Keratinocyte (primary cell): ENCODE measurements around the gene MTA1. TPM values are rescaled to one million over a fixed set of nuclear protein-coding genes. Genes with fewer than 3 reads are reported as not detected.

Experiments
- DNase-seq: peaks from one replicate; pipeline ENCODE4 v3.0.0-alpha.2; 2011; ENCODE audit warnings: low read depth, missing footprints, low spot score
- FAIRE-seq: peaks from 2 replicates; lab custom pipeline; 2011; peaks lifted over from hg19 to GRCh38; lab: Jason Lieb, UNC
- H2AFZ ChIP-seq: 2 replicates; pipeline ENCODE4 v1.6.0; 2012; ENCODE audit warnings: low read length, control low read depth, inconsistent platforms; ENCODE audit not compliant: control insufficient read depth
- H3K27ac ChIP-seq: 2 replicates; pipeline ENCODE4 v1.5.1; 2011; ENCODE audit warnings: low read length; ENCODE audit not compliant: control insufficient read depth, insufficient read depth
- H3K27me3 ChIP-seq: 3 replicates; pipeline ENCODE4 v1.6.0; 2011; ENCODE audit warnings: low read length; ENCODE audit not compliant: control insufficient read depth, insufficient read depth; ENCODE audit errors: extremely low read depth
- H3K36me3 ChIP-seq, 2 experiments: 2 replicates in 1 of 2; 3 replicates in 1 of 2; pipeline ENCODE4 v1.5.1; 2011; ENCODE audit warnings: low read length in 2 of 2, mild to moderate bottlenecking in 1 of 2; ENCODE audit not compliant: control insufficient read depth in 2 of 2, insufficient read depth in 2 of 2; ENCODE audit errors: extremely low read depth in 1 of 2
- H3K4me1 ChIP-seq: 3 replicates; pipeline ENCODE4 v1.5.1; 2011; ENCODE audit warnings: low read length; ENCODE audit not compliant: control insufficient read depth, insufficient read depth; ENCODE audit errors: extremely low read depth
- H3K4me2 ChIP-seq: 3 replicates; pipeline ENCODE4 v1.6.0; 2011; ENCODE audit warnings: low read depth, low read length; ENCODE audit not compliant: control insufficient read depth, insufficient read depth; ENCODE audit errors: extremely low read depth
- H3K4me3 ChIP-seq, 3 experiments: fragments of 200-600 bp in 1 of 3; sonication (generic) in 1 of 3; 2 replicates in 2 of 3; 3 replicates in 1 of 3; pipeline ENCODE4 v1.5.1; 2011 to 2016; ENCODE audit warnings: low read length in 3 of 3, mild to moderate bottlenecking in 3 of 3, control low read depth in 2 of 3, inconsistent platforms in 1 of 3, low read depth in 1 of 3, mixed read lengths in 1 of 3, mixed run types in 1 of 3, moderate library complexity in 1 of 3; ENCODE audit not compliant: control insufficient read depth in 2 of 3, insufficient read depth in 2 of 3; ENCODE audit errors: extremely low read depth in 1 of 3
- H3K79me2 ChIP-seq: 2 replicates; pipeline ENCODE4 v1.6.0; 2012; ENCODE audit warnings: low read length; ENCODE audit not compliant: control insufficient read depth, insufficient read depth
- H3K9ac ChIP-seq: 3 replicates; pipeline ENCODE4 v1.6.0; 2011; ENCODE audit warnings: low read length; ENCODE audit not compliant: control insufficient read depth, insufficient read depth; ENCODE audit errors: extremely low read depth
- H3K9me1 ChIP-seq: 3 replicates; pipeline ENCODE4 v1.6.0; 2011; ENCODE audit warnings: low read length; ENCODE audit not compliant: control insufficient read depth, insufficient read depth; ENCODE audit errors: extremely low read depth
- H3K9me3 ChIP-seq: 2 replicates; pipeline ENCODE4 v1.5.1; 2012; ENCODE audit warnings: low read depth, low read length; ENCODE audit not compliant: control insufficient read depth
- H4K20me1 ChIP-seq: 3 replicates; pipeline ENCODE4 v1.6.0; 2011; ENCODE audit warnings: low read length; ENCODE audit not compliant: control insufficient read depth, insufficient read depth; ENCODE audit errors: extremely low read depth
- EZH2 ChIP-seq: IDR thresholded peaks from one replicate; pipeline ENCODE4 v1.6.1; 2012; ENCODE audit warnings: inconsistent platforms, mild to moderate bottlenecking, low read length, moderate library complexity
- dilution Hi-C: fragments of 300-500 bp; cut with MboI; formaldehyde crosslinking; loops from one replicate; pipeline ENCODE4 v1.7.0; 2020; ENCODE audit warnings: low sequenced_read_pairs; ENCODE audit not compliant: extremely low pct_ligation_motif_present
- polyA plus RNA-seq, 5 experiments: library from polyadenylated mRNA; depleted of rRNA in 3 of 5; stranded (reverse) in 3 of 5; stranded (forward) in 1 of 5; unstranded in 1 of 5; fragments of >200 nt; gene quantifications; 1 replicate in 1 of 5; 2 replicates in 3 of 5; 3 replicates in 1 of 5; pipeline versions ENCODE4 v1.2.1 to v1.2.3, GENCODE V29; 2011 to 2012; ENCODE audit warnings: missing spikeins in 2 of 5, low read depth in 1 of 5, low replicate concordance in 1 of 5
- TF ChIP-seq, protein P1 (sequence below), 3 experiments: IDR thresholded peaks in 1 of 3; conservative IDR thresholded peaks in 1 of 3; optimal IDR thresholded peaks in 1 of 3; 2 replicates in 2 of 3; 3 replicates in 1 of 3; pipeline versions ENCODE3 to v1.5.1; 2011; ENCODE audit warnings: low read length in 3 of 3, mild to moderate bottlenecking in 3 of 3, moderate library complexity in 2 of 3, control low read depth in 1 of 3, inconsistent platforms in 1 of 3; ENCODE audit not compliant: insufficient read depth in 2 of 3; ENCODE audit errors: extremely low read depth in 1 of 3

MTA1 gene
- polyA plus RNA-seq, 1 donor (not counting 4 experiments of a cell fraction or from before 2014, with no cell fraction given), result 33.6 TPM

DNA sequence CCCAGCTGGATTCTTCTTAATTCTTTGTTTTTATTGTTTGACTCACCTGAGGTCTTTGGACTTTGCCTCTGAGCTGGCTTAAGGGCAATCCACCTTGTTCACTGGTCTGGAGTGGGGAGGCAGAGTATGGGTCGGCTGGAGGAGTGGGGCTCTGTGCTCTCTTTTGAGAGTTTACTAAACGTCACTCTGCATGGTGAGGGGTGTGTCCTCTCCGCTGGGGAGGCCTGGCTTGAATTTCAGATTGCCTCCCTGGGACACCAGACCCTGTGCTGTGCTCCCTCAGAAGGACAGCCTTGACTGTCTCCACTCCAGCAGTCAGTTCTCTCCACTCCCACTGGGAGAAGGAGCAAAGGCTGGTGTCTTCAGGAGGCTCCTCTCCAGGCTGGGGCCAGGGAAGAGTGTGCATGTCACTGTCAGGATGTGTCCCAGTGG lies 1.9 kb upstream of the MTA1 start:
- H3K4me3 ChIP-seq, result no peak overlapping the region
- H3K27me3 ChIP-seq, result no peaks in the 10 kb centered on the region
- no peaks in the 10 kb centered on the region for H3K9me3 ChIP-seq
- FAIRE-seq, result no peak
- no peak overlapping the region for H3K27ac ChIP-seq
- no peak for DNase-seq
- no peak for TF ChIP-seq EZH2
- H2AFZ ChIP-seq, result no peak overlapping the region
- no peak overlapping the region for H3K4me2 ChIP-seq
- H3K9ac ChIP-seq, result no peak overlapping the region
- dilution Hi-C loops, result no loop called here
- H3K9me1 ChIP-seq, result no peaks in the 10 kb centered on the region
- peaks cover 6% of the 10 kb centered on the region for H4K20me1 ChIP-seq
- peaks cover 25% of the 10 kb centered on the region for H3K79me2 ChIP-seq
- peaks cover 2 to 3% of the 10 kb centered on the region in 2 experiments for H3K36me3 ChIP-seq
- peaks cover 10% of the 10 kb centered on the region for H3K4me1 ChIP-seq

DNA sequence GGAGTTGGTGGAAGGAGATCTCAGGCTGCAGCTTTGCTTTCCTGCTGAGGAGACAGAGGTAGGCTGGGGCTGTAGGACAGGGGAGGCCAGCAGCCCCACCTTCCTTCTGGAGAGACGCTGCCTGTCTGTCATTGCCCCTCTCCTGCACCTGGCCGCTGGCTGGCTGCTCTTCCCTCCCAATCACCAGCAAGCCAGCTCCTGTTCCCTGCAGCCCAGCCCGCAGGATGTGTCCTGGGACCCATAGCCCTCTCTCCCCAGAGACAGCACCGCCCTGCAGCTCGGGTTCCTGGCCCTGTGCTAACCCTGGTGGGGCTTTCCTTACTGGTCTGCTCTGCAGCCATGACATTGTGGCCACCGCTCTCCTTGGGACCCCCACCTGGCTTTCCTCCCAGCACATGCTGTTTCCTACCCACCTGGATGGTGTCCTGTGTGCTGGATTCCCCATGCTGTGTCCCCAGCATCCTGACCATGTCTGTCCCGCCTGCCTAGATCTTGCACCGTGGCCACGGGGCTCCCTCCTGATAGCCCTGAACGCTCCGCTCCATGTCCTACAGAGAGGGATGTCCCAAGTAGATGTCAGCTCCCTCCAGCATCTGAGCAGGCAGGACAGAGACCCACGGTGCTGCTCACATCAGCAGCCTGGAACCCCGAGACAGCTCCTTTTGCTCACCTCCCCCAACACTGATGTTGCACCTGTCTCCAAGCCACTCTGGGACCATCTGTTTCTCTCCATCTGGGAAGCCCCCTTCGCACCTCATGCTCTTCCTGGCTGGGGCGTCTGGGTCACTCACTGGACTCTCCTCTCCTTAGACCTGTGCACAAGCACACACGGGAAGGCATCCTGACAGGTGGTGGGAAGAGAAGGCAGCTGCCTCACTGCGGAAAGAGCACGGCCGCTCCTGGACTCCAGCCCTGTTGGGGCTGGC lies 1.1 kb upstream of the MTA1 start:
- H3K9me1 ChIP-seq, result no peaks in the 10 kb centered on the region
- peaks cover 3 to 6% of the 10 kb centered on the region in 2 experiments for H3K36me3 ChIP-seq
- no peak overlapping the region for H2AFZ ChIP-seq
- H3K9me3 ChIP-seq, result no peaks in the 10 kb centered on the region
- no peak for DNase-seq
- peak overlapping the region; percentile 85 for H3K4me2 ChIP-seq
- peaks cover 7% of the 10 kb centered on the region for H4K20me1 ChIP-seq
- H3K79me2 ChIP-seq, result peaks cover 34% of the 10 kb centered on the region
- H3K27ac ChIP-seq, result no peak overlapping the region
- no peaks in the 10 kb centered on the region for H3K27me3 ChIP-seq
- no peak for TF ChIP-seq EZH2
- TF ChIP-seq, protein P1, sequence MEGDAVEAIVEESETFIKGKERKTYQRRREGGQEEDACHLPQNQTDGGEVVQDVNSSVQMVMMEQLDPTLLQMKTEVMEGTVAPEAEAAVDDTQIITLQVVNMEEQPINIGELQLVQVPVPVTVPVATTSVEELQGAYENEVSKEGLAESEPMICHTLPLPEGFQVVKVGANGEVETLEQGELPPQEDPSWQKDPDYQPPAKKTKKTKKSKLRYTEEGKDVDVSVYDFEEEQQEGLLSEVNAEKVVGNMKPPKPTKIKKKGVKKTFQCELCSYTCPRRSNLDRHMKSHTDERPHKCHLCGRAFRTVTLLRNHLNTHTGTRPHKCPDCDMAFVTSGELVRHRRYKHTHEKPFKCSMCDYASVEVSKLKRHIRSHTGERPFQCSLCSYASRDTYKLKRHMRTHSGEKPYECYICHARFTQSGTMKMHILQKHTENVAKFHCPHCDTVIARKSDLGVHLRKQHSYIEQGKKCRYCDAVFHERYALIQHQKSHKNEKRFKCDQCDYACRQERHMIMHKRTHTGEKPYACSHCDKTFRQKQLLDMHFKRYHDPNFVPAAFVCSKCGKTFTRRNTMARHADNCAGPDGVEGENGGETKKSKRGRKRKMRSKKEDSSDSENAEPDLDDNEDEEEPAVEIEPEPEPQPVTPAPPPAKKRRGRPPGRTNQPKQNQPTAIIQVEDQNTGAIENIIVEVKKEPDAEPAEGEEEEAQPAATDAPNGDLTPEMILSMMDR (optimal IDR thresholded peaks at IDR 0.05 in 1 of 3, IDR thresholded peaks at IDR 0.05 in 1 of 3, conservative IDR thresholded peaks at IDR 0.05 in 1 of 3; ENCODE audit: extremely low read depth in 1 of 3, insufficient read depth in 2 of 3, low read length in 3 of 3), result no peak
- H3K4me3 ChIP-seq, result peak overlapping the region in 1 of 3 experiments; percentile 89
- dilution Hi-C loops, result no loop called here
- H3K9ac ChIP-seq, result no peak overlapping the region
- peaks cover 10% of the 10 kb centered on the region for H3K4me1 ChIP-seq
- no peak for FAIRE-seq
